Spleen (tissue), 7 donors: ENCODE results near the gene HIC1.

Experiments
- POLR2A ChIP-seq, 3 donors: fragments of 450-650 bp; IDR thresholded peaks; one replicate each; pipeline ENCODE4 v1.5.1; 2017; ENCODE audit warnings: antibody characterized with exemption in 3 of 3, mild to moderate bottlenecking in 1 of 3
- POLR2AphosphoS5 ChIP-seq, 3 donors: sonication (generic); formaldehyde crosslinking; IDR thresholded peaks; one replicate each; pipeline ENCODE4 v1.5.1; 2017; ENCODE audit warnings: antibody characterized with exemption in 3 of 3
- TF ChIP-seq, protein P1 (sequence below), 11 experiments: fragments of 200-600 bp in 7 of 11; fragments of 450-650 bp in 4 of 11; sonication (generic) in 4 of 11; IDR thresholded peaks in 8 of 11; conservative IDR thresholded peaks in 3 of 11; 1 replicate in 7 of 11; 2 replicates in 4 of 11; pipeline versions ENCODE4 v1.4.0 to v1.8.0; 2016 to 2021; ENCODE audit warnings: antibody characterized with exemption in 11 of 11, inconsistent platforms in 4 of 11, mild to moderate bottlenecking in 1 of 11
- donor health status: DM: no; HTN: no; CAD: no; lungs with moderate emphysema.
- donor health status: DM: no; HTN: no; CAD: no.
- donor health status: DM: no; HTN: no; CAD: no.

DNA sequence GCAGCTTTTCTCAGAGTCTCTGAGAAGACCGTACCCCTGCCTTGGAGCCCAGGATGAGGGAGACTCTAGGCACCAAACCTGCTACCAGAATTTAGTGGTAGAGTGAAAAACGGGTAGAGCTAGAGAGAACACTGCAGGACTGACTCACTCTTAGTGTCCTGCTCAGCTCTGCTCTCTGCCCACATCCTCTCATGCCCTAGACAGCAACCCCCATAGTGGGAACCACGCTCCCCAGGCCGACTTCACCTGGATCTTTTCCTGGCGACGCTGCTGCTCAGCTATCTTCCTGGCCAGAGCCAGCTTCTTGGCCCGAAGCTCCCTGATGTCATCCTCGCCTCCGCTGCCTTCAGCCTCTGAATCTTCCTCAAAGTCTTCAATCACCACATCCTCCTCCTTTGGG is 26.7 kb downstream of the HIC1 start:
- no peak for TF ChIP-seq POLR2AphosphoS5 (IDR thresholded peaks at IDR 0.05)
- TF ChIP-seq POLR2A (IDR thresholded peaks at IDR 0.05) = no peak
- TF ChIP-seq, protein P1, sequence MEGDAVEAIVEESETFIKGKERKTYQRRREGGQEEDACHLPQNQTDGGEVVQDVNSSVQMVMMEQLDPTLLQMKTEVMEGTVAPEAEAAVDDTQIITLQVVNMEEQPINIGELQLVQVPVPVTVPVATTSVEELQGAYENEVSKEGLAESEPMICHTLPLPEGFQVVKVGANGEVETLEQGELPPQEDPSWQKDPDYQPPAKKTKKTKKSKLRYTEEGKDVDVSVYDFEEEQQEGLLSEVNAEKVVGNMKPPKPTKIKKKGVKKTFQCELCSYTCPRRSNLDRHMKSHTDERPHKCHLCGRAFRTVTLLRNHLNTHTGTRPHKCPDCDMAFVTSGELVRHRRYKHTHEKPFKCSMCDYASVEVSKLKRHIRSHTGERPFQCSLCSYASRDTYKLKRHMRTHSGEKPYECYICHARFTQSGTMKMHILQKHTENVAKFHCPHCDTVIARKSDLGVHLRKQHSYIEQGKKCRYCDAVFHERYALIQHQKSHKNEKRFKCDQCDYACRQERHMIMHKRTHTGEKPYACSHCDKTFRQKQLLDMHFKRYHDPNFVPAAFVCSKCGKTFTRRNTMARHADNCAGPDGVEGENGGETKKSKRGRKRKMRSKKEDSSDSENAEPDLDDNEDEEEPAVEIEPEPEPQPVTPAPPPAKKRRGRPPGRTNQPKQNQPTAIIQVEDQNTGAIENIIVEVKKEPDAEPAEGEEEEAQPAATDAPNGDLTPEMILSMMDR (IDR thresholded peaks at IDR 0.05 in 8 of 11, conservative IDR thresholded peaks at IDR 0.05 in 3 of 11) = no peak
